Stimulated activated naive CD4-positive, alpha-beta T cell (primary cell): ENCODE results near the gene OTOGL.

Source experiments
- DNase-seq, 6 experiments: peaks; one replicate each; lab custom pipeline; 2025; lab: John Stamatoyannopoulos, UW

OTOGL gene

DNA sequence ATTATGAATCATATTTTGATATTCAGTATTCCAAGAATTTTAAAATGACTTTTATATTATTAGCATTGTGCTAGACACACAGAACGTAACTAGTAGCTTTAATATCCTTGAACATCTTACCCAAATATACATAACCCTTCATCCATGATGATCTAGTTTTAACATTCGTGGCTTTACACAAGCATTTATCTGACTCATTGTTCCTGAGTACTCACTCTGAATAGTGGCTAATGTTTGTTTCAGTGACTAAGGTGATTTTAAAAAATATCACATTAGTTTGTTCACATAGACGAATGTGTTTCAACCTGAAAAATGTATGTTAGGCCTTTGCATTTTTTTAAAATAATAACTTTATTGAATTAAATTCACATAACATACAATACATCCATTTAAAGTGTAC, 264.7 kb downstream of the OTOGL start:
- DNase-seq = no peak

DNA sequence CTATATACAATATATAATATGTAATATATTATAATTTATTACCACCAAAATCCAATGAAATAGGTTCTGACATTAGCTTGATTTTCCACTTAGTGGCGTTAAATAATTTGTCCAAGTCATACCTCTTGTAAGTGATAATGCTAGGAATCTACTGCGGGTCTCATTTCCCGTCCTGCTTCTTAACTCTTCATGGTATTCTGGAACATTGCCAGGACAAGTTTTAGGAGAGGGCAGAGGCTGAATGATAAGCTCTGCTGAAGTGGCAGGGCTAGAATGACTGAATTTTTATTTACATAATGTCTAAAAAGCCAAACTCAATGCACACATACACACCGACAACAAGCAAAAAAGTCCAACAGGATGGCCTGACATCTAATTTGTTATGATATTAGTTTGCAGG, 274.3 kb downstream of the OTOGL start:
- no peak for DNase-seq

DNA sequence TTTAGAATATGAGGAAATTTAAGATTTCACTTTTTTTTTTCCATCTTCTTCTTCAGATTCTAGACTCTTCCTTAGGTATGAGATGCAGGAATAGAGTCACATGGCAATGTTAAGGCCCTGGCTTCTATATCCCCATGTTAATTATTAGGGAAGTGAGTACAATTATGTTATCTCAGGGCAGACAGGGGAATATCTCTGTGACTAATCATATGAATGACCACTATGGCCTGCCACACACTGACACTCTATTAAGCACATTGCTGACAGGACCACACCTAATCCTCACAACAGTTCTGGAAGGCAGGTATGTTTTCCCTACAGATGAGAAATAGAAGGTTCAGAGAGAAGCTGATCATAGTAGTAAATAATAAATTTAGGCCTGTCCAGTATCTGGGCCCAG, 275.3 kb downstream of the OTOGL start:
- no peak for DNase-seq

DNA sequence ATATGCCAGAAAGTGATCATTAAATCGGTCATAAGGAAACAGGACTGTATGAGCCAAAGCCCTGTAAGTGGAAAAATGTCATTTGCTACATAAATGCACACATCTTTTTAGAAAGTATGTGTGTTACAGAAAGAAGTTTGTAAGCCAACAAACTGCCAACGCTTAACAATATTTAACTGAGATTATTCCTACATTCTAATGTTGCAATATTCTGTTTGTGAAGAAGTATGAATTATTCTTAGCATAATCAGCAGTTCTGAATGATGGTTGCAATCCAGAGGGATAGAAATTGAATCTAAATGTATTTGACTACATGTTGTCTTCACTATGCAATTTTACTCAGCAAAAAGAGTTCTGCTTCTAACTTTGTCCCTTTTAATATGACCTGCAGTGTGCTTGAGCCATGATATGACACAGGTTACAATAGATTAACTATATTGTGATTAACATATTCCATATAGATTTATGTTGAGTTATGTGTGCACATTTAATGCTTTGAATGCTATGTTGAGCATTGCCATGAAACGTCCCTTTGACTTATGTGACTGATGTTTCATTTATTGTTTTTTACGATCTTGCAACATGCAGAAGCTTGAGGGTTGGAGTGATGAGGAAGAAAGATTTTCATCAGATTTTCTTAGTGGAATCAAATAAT, 277.9 kb downstream of the OTOGL start:
- DNase-seq = no peak

DNA sequence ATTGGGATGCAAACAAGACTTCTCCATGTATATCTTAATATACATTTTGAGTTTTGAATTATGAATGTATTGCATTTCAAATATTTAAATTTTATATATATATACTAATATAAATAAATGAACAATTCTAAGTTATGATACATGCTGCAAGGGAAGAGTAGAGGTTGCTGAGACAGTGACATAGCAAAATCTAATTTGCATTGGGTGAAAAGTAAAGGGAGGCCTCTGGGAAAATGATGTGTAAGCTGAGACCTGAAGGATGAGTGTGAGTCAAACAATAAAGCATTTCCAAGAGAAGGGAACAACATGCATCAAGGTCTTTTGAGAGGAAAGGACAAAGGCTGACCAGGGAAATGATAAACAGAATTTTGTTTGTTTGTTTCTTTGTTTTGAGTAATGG, 281.8 kb downstream of the OTOGL start:
- DNase-seq = no peak

GRCh38 chr12:80382254-80382653, 282.9 kb downstream of the OTOGL start:
- DNase-seq = no peak

- DNase-seq = no peak
Observed at GRCh38 chr12:80400571-80400991, 301.2 kb downstream of the OTOGL start.

GRCh38 chr12:80401191-80401590, 301.9 kb downstream of the OTOGL start:
- no peak for DNase-seq

GRCh38 chr12:80404629-80405028, 305.3 kb downstream of the OTOGL start:
- no peak for DNase-seq

DNA sequence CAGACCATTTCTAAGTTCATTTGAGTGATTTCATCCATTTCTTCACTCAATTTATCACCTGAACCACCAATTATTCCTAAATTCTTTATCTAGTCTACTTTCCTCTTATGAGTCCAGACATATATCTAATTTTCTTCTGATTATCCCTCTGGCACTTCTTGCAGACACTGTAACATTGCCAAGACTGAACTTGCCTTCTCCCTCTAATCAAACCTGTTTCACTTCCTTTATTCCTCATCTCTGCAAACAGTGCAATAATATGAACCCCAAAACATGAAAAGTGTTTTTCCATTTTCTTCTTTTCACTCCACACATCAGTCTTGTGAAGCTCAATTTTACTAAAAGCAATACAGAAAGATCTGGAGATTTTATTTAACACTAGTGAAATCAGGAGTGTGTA, 306.9 kb downstream of the OTOGL start:
- no peak for DNase-seq

- DNase-seq = no peak
Observed at GRCh38 chr12:80411787-80412186, 312.4 kb downstream of the OTOGL start.

- no peak for DNase-seq
Observed at GRCh38 chr12:80412343-80412953, 313.1 kb downstream of the OTOGL start.

GRCh38 chr12:80413462-80413861, 314.1 kb downstream of the OTOGL start:
- no peak for DNase-seq

GRCh38 chr12:80415466-80415865, 316.1 kb downstream of the OTOGL start:
- no peak for DNase-seq

- DNase-seq = no peak
Observed at GRCh38 chr12:80419644-80420043, 320.3 kb downstream of the OTOGL start.

DNA sequence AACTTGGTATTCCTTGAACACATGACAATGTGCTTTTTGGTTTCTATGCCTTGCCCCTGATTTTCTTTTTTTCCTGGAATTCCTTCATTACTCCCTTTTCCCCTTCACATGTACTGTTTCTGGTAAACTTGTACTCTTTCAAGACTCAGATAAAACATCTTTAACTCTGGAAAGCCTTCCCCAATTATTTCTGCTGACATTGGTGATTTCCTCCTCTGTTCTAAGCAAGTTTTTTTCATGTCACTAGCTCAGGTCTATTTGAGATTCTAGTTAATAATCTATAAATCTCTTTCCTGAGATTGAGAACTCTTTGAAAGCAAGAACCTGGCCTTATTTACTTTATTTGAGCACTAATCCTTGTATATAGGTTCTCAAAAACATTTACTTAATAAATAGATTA, 320.7 kb downstream of the OTOGL start:
- DNase-seq = no peak

DNA sequence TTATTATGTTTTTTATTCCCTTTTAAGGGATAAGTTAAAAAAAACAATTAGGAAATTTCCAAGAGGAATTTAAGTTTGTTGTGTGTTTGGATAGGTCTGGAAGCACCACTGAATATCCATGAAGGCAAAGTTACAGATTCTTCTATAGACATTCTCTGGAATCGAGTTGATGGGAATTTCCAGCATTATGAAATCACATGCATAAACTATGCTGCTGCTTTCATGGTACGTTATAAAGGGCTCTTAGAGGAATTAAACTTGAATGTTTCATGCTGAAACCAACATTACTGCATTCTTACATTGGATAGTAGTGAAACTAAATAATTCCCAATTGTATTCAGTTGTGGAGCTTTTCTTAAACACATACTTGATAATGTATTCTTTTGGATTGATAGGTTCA, 323.2 kb downstream of the OTOGL start:
- no peak for DNase-seq
